Stimulated activated memory B cell treated with anti-CD40 and anti-IgM and Interleukin-4, amounts not matched to agents 10 μg/mL and 1 μg/mL and 100 μg/mL, for 72 hours (primary cell): ENCODE data around the gene ELF2.
"Not testable (repeated sequence)": the region's sequence is repeated elsewhere in the genome, so short reads cannot be mapped to it uniquely, and the experiment has no call there.

Experiments used
- ATAC-seq: fragments of 150-1000 bp; cut with Tn5 transposase; 2 replicates; pipeline ENCODE4 v1.10.0; 2021
- H3K27ac Mint-ChIP-seq: one replicate; pipeline ENCODE4 v1.8.0; 2022; ENCODE audit warnings: mild to moderate bottlenecking, mixed read lengths
- H3K27me3 Mint-ChIP-seq: one replicate; pipeline ENCODE4 v1.8.0; 2022; ENCODE audit warnings: mixed read lengths
- H3K36me3 Mint-ChIP-seq: one replicate; pipeline ENCODE4 v1.8.0; 2022; ENCODE audit warnings: mixed read lengths
- H3K4me1 Mint-ChIP-seq: one replicate; pipeline ENCODE4 v1.8.0; 2022; ENCODE audit warnings: mixed read lengths
- H3K4me3 Mint-ChIP-seq: one replicate; pipeline ENCODE4 v1.8.0; 2022; ENCODE audit warnings: mild to moderate bottlenecking, moderate library complexity, mixed read lengths
- H3K9me3 Mint-ChIP-seq: one replicate; pipeline ENCODE4 v1.8.0; 2022; ENCODE audit warnings: mixed read lengths

ELF2 gene

GRCh38 chr4:139164731-139165130 lies 12.3 kb downstream of the ELF2 start:
- H3K27me3 Mint-ChIP-seq: no peaks in the 10 kb centered on the region
- H3K36me3 Mint-ChIP-seq: peaks cover 2% of the 10 kb centered on the region
- H3K4me3 Mint-ChIP-seq: no peak overlapping the region
- peaks cover 25% of the 10 kb centered on the region for H3K4me1 Mint-ChIP-seq
- no peaks in the 10 kb centered on the region for H3K9me3 Mint-ChIP-seq
- no peak overlapping the region for H3K27ac Mint-ChIP-seq
- no peak for ATAC-seq

DNA sequence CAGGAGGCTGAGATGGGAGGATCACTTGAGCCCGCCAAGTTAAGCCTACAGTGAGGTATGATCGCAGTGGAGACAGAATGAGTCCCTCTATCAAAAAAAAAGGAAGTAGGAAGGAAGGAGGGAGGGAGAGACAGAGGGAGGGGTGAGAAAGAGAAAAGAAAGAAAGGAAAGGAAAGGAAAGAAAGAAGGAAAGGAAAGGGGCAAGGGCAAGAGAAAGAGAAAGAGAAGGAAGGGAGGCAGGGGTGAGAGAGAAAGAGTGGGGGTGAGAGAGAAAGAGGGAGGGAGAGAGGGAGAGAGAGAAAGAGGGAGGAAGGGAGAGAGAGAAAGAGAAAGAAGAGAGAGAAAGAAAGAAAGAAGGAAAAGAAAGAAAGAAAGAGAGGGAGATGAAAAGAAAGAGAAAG lies 13.2 kb downstream of the ELF2 start:
- peak overlapping the region; percentile 26 for H3K27ac Mint-ChIP-seq
- H3K9me3 Mint-ChIP-seq: no peaks in the 10 kb centered on the region
- H3K36me3 Mint-ChIP-seq: peaks cover 5% of the 10 kb centered on the region
- ATAC-seq: no peak
- H3K4me1 Mint-ChIP-seq: peaks cover 24% of the 10 kb centered on the region
- H3K4me3 Mint-ChIP-seq: no peak overlapping the region
- no peaks in the 10 kb centered on the region for H3K27me3 Mint-ChIP-seq

GRCh38 chr4:139157977-139158376 lies 19.0 kb downstream of the ELF2 start:
- not testable (repeated sequence) for H3K9me3 Mint-ChIP-seq, ATAC-seq, H3K27ac Mint-ChIP-seq

DNA sequence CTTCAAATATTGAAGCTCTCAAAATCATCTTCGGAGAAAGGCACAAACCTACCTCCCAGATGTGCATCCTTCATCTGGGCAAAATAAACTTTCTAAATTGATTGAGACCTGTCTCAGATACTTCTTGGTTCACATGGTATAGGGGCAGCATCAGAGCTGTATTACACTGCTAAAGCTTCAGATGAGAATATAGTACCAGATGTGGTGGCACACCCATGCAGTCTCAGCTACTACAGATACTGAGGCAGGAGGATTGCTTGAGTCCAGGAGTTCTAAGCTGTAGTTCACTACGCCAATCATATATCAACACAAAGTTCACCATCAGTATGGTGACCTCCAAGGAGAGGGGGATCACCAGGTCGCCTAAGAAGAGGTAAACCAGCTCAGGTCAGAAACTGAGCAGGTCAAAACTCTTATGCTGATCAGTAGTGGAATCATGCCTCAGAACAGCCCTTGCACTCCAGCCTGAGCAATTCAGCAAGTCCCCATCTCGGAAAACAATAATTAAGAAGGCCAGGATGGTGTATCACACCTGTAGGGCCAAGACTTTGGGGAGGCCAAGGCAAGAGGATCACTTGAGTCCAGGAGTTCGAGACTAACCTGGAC lies 22.0 kb downstream of the ELF2 start:
- no peak overlapping the region for H3K4me3 Mint-ChIP-seq
- no peak for ATAC-seq
- H3K9me3 Mint-ChIP-seq: no peaks in the 10 kb centered on the region
- no peaks in the 10 kb centered on the region for H3K27me3 Mint-ChIP-seq
- no peak overlapping the region for H3K27ac Mint-ChIP-seq
- H3K4me1 Mint-ChIP-seq: peaks cover 13% of the 10 kb centered on the region
- peaks cover 5% of the 10 kb centered on the region for H3K36me3 Mint-ChIP-seq

More at GRCh38 chr4:139157977-139158376, 19.0 kb downstream of the ELF2 start:
- not testable (repeated sequence) for H3K27me3 Mint-ChIP-seq, H3K36me3 Mint-ChIP-seq, H3K4me3 Mint-ChIP-seq
- H3K4me1 Mint-ChIP-seq: peaks cover 13% of the 10 kb centered on the region

DNA sequence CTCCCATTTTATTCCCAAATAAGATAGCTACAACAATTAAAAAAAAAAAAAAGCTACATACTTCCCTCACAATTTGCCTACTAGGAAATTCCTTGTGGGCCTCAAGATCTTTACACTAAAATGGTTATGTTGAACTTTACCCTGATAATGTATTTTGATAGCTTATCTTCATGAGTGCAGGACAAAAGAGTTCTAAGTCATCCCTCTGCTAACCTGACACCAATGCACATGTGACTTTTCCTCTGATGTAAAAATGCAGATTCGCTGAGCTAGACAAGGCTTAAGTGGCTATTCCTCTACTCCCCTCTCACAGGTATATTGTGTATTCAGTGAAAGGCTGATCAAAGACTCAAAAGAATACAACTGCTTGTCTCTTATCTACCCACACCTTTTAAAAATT lies 22.5 kb downstream of the ELF2 start:
- peaks cover 13% of the 10 kb centered on the region for H3K4me1 Mint-ChIP-seq
- no peaks in the 10 kb centered on the region for H3K9me3 Mint-ChIP-seq
- H3K4me3 Mint-ChIP-seq: no peak overlapping the region
- no peaks in the 10 kb centered on the region for H3K27me3 Mint-ChIP-seq
- H3K27ac Mint-ChIP-seq: no peak overlapping the region
- ATAC-seq: no peak
- peaks cover under 1% of the 10 kb centered on the region for H3K36me3 Mint-ChIP-seq

DNA sequence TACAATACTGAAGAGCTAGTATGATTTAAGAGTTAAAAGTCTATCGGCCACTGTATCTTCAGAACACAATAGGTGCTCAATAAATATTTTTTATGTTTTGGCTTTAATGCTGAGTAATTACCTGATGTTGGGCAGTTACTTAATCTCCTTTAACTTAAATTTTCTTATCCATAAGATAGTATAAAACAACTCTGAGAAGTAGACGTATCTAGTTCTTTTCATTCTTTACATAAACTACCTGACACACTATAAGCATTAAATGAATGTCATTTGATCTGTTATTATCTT lies 22.9 kb downstream of the ELF2 start:
- Mint-ChIP-seq H3K27ac (peak overlapping the region; percentile 15), H3K9me3 (no peaks in the 10 kb centered on the region), H3K27me3 (no peaks in the 10 kb centered on the region), H3K4me3 (no peak overlapping the region), H3K4me1 (peaks cover 13% of the 10 kb centered on the region), H3K36me3 (no peaks in the 10 kb centered on the region)
- no peak for ATAC-seq

- H3K27ac Mint-ChIP-seq: peak overlapping the region; percentile 15
- no peaks in the 10 kb centered on the region for H3K9me3 Mint-ChIP-seq
- no peak overlapping the region for H3K4me3 Mint-ChIP-seq
These were observed 23.4 kb downstream of the ELF2 start for GRCh38 chr4:139153411-139154133.

DNA sequence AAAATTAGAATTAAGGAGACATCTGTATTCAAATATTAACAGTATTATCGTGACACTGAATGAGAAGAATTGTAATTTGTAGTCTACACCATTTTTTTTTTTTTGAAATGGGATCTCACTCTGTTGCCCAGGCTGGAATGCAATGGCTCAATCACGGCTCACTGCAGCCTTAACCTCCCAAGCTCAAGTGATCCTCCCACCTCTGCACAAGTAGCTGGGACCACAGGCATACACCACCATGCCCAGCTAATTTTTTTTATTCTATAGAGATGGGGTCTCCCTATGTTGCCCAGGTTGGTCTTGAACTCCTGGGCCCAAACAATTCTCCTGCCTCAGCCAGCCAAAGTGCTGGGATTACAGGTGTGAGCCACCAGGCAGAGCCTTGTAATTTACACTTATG lies 24.8 kb downstream of the ELF2 start:
- no peak overlapping the region for H3K27ac Mint-ChIP-seq
- ATAC-seq: no peak
- H3K36me3 Mint-ChIP-seq: peaks cover 1% of the 10 kb centered on the region
- H3K4me1 Mint-ChIP-seq: peaks cover 15% of the 10 kb centered on the region
- no peaks in the 10 kb centered on the region for H3K9me3 Mint-ChIP-seq
- no peaks in the 10 kb centered on the region for H3K27me3 Mint-ChIP-seq
- no peak overlapping the region for H3K4me3 Mint-ChIP-seq

More at GRCh38 chr4:139153411-139154133, 23.4 kb downstream of the ELF2 start:
- no peak for ATAC-seq
- no peaks in the 10 kb centered on the region for H3K27me3 Mint-ChIP-seq
- H3K4me1 Mint-ChIP-seq: peaks cover 13% of the 10 kb centered on the region
- H3K36me3 Mint-ChIP-seq: no peaks in the 10 kb centered on the region

DNA sequence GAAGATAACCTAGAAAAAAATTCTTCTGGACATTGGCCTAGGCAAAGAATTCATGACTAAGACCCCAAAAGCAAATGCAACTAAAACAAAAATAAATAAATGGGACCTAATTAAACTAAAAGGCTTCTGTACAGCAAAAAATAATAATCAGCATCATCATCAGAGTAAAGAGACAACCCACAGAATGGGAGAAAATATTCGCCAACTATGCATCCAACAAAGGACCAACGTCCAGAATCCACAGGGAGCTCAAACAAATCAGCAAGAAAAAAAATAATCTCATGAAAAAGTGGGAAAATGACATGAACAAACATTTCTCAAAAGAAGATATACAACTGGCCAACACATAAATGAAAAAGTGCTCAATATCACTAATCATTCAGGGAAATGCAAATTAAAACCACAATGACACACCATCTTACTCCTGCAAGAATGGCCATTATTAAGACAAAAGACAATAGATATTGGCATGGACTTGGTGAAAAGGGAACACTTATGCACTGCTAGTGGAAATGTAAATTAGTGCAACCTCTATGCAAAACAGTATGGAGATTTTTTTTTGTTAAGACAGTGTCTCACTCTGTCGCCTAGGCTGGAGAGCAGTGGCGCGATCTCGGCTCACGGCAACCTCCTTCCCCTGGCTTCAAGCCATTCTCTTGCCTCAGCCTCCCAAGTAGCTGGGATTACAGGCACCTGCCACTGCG lies 29.9 kb downstream of the ELF2 start:
- no peak overlapping the region for H3K4me3 Mint-ChIP-seq

GRCh38 chr4:139145552-139145932 lies 31.5 kb downstream of the ELF2 start:
- no peak overlapping the region for H3K4me3 Mint-ChIP-seq
- no peak overlapping the region for H3K27ac Mint-ChIP-seq
- H3K9me3 Mint-ChIP-seq: no peaks in the 10 kb centered on the region
- no peaks in the 10 kb centered on the region for H3K27me3 Mint-ChIP-seq
- no peak for ATAC-seq
- peaks cover 45% of the 10 kb centered on the region for H3K4me1 Mint-ChIP-seq
- peaks cover 6% of the 10 kb centered on the region for H3K36me3 Mint-ChIP-seq

More for the DNA sequence above, 29.9 kb downstream of the ELF2 start:
- no peak overlapping the region for H3K27ac Mint-ChIP-seq
- peaks cover 30% of the 10 kb centered on the region for H3K4me1 Mint-ChIP-seq
- H3K36me3 Mint-ChIP-seq: peaks cover 6% of the 10 kb centered on the region
- H3K9me3 Mint-ChIP-seq: no peaks in the 10 kb centered on the region
- ATAC-seq: no peak
- H3K27me3 Mint-ChIP-seq: no peaks in the 10 kb centered on the region

DNA sequence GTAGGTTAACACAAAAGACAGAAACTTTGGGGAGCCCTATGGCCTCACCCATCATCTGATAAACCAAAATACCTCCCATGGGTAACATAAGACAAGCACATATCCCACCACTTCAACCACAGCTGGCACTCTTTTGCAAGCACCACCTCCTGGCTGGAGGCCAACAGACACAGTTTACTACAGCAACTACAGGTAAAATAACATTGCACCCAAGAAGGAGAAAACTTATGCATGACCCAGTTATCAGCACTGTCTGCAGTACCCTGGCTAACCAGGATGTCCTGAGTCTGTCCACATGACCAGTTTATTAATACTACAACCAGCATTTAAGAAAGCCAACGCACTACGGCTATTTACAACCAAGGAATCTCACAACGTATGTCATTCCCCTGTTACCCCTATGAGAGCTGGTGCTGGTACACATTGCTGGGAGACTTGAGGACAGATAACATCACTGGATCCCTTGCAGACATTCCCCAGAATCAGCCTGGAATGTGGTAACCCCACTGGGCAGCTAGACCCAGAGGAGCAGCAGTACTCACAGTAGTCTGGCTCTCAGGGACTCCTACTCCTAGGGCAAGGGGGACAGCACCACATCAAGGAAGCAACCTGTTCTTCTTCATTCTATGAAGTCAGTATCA lies 32.0 kb downstream of the ELF2 start:
- no peak for ATAC-seq
- peaks cover 6% of the 10 kb centered on the region for H3K36me3 Mint-ChIP-seq
- H3K4me3 Mint-ChIP-seq: no peak overlapping the region
- no peak overlapping the region for H3K27ac Mint-ChIP-seq
- no peaks in the 10 kb centered on the region for H3K9me3 Mint-ChIP-seq
- peaks cover 45% of the 10 kb centered on the region for H3K4me1 Mint-ChIP-seq
- no peaks in the 10 kb centered on the region for H3K27me3 Mint-ChIP-seq

DNA sequence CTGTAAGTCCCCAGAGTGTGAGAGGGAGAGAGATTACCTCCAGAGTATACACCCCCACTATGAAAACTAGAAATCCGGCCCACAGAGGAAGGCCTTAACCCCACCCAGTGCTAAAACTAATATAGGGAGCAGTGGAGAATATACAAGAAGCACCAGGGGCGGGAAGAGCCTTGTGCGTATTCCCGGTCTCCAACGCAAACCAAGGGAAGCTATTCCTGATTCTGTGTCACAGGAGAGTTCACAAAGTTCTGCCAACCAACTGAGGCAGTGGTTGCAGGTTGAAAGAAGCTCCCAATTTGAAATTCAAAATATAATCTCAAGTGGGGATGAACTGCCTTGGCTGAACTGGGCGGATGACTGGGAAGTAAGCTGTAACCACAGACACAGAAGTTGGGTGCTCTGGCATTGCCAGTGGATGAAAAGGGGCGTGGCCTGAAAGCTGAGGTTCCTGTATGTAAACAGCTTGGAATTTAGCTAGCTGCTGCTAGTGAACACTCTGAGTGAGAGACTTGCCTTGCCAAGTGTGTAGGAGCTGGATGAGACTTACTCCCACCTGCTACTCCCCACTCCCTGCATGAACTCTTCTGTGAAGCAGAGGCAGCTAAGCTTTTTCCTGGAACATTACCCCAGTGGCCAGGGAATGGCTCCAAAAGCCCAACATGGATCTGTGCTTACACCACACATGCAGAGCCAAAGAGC lies 32.7 kb downstream of the ELF2 start:
- Mint-ChIP-seq H3K36me3 (peaks cover 6% of the 10 kb centered on the region), H3K27me3 (no peaks in the 10 kb centered on the region), H3K4me3 (no peak overlapping the region), H3K9me3 (no peaks in the 10 kb centered on the region), H3K27ac (no peak overlapping the region), H3K4me1 (peaks cover 45% of the 10 kb centered on the region)
- no peak for ATAC-seq

- Mint-ChIP-seq H3K4me3 (no peak overlapping the region), H3K36me3 (peaks cover 6% of the 10 kb centered on the region), H3K27ac (no peak overlapping the region), H3K9me3 (no peaks in the 10 kb centered on the region), H3K27me3 (no peaks in the 10 kb centered on the region), H3K4me1 (peaks cover 45% of the 10 kb centered on the region)
- no peak for ATAC-seq
These were observed 34.0 kb downstream of the ELF2 start for GRCh38 chr4:139142980-139143379.

DNA sequence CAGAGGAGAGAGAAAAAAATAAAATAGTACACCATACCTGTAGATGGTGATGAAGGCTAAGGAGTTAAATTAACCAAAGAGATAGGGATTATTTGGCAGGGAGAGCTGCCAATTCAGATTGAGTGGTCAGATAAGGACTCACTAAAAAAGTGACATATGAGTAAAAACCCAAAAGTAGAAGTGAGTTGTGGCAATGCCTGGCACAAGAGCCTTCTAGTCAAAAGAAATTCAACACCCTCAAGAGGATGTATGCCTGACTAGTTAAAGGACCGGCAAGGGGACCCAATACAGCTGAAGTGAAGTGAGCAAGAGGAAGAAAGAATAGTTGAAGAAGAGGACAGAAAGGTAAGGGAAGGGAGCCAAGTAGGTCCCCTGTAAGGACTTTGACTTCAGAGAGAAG lies 34.9 kb downstream of the ELF2 start:
- Mint-ChIP-seq H3K27me3 (no peaks in the 10 kb centered on the region), H3K27ac (no peak overlapping the region), H3K4me3 (no peak overlapping the region), H3K36me3 (peaks cover 12% of the 10 kb centered on the region), H3K4me1 (peaks cover 48% of the 10 kb centered on the region), H3K9me3 (no peaks in the 10 kb centered on the region)
- peak; percentile 91 for ATAC-seq

DNA sequence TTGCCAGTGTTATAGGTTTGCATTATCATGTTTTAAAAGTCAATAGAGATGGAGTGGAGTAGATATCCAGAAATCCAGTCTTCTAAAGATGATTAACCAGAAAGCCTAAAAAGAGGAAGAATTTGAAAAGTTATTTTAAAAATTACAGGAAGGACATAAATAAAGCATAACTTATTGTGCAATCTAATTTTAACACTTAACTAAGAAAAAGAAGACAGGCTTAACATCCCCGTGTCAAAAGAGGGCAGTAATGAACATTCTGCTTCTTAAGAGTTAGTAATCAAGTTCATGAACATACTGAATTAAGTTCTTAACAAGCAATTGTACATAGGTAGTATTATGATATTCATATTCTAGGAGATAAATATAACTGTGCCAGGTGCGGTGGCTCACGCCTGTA lies 39.3 kb downstream of the ELF2 start:
- ATAC-seq: no peak
- no peaks in the 10 kb centered on the region for H3K27me3 Mint-ChIP-seq
- H3K4me3 Mint-ChIP-seq: no peak overlapping the region
- H3K27ac Mint-ChIP-seq: no peak overlapping the region
- H3K9me3 Mint-ChIP-seq: no peaks in the 10 kb centered on the region
- peaks cover 21% of the 10 kb centered on the region for H3K36me3 Mint-ChIP-seq
- H3K4me1 Mint-ChIP-seq: peaks cover 28% of the 10 kb centered on the region
